Stimulated activated CD4-positive, alpha-beta T cell treated with anti-CD3 and anti-CD28 coated beads, Interleukin-4, amount 100 ng/mL, for 48 hours (primary cell): ENCODE measurements around the gene SELENOP.

ENCODE experiments used
- DNase-seq, 2 donors: peaks; one replicate each; pipeline ENCODE4 v3.0.0-alpha.2; 2020; ENCODE audit warnings: low read depth in 2 of 2

SELENOP gene

GRCh38 chr5:42798284-42799240, 13.1 kb downstream of the SELENOP start:
- no peak for DNase-seq

- DNase-seq, result no peak
These were observed 20.5 kb downstream of the SELENOP start for GRCh38 chr5:42791151-42791550.

DNA sequence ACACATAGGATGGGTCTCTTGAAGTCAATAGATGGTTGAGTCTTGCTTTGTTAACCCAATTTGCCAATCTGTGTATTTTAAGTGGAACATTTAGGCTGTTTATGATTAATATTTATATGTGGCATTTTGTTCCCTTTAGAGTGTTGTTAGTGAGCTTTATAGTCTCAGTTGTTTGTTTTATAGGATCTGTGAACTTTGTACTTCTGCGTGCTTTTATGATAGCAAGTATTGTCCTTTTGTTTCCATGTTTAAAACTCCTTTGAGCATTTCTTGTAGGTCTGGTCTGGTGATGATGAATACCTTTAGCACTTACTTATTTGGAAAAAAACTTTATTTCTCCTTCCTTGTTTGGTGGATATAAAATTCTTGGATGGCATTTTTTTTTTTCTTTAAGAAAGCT, 23.8 kb downstream of the SELENOP start:
- no peak for DNase-seq

- DNase-seq, result no peak
These were observed 24.6 kb downstream of the SELENOP start for GRCh38 chr5:42787073-42787472.

- no peak for DNase-seq
These were observed 25.9 kb downstream of the SELENOP start for GRCh38 chr5:42785756-42786155.

- no peak for DNase-seq
These were observed 27.6 kb downstream of the SELENOP start for GRCh38 chr5:42784132-42784531.

- DNase-seq, result no peak
These were observed 30.1 kb downstream of the SELENOP start for GRCh38 chr5:42781584-42781983.

DNA sequence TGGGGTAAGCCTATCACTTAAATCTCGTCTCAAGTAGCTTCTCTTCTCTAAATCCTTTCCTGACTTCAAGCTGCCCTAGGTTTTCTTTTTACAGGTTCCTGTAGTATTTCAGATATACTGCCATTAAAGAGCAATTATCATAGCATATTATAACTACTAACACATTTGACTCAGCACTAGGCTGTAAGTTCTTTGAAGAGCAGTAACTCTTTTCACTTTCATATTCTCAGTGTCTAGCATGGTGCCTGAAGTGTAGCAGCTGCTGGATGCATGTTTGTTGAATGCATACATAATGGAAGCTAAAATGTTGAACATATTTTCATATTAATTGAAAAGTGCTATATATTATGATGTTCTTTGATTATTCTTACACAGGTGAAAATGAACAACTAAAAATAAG, 32.6 kb downstream of the SELENOP start:
- no peak for DNase-seq

- no peak for DNase-seq
These were observed 39.3 kb downstream of the SELENOP start for GRCh38 chr5:42772265-42772993.

DNA sequence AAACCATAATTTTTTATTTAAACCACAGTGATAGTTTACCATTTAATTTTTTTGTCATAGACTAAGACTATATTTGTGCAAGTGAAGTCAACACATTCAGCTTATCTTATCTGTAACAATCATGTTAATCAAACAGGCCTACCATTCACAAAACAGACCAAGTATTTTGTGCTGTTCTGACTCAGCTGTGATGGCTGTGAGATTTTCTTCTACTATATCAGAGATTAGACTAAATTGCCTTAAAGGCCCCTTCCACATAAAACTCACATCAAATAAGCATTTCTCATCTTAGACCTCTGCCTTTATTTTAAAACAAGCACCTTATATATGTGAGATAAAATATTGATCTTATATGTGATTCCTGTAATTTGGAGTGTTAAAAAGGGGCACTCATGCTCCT, 41.7 kb downstream of the SELENOP start:
- DNase-seq, result no peak

GRCh38 chr5:42768106-42768504, 43.6 kb downstream of the SELENOP start:
- no peak for DNase-seq

GRCh38 chr5:42767491-42768105, 44.1 kb downstream of the SELENOP start:
- no peak for DNase-seq

GRCh38 chr5:42761791-42762190, 49.9 kb downstream of the SELENOP start:
- DNase-seq, result no peak

- DNase-seq, result no peak
These were observed 51.3 kb downstream of the SELENOP start for GRCh38 chr5:42760426-42760825.

DNA sequence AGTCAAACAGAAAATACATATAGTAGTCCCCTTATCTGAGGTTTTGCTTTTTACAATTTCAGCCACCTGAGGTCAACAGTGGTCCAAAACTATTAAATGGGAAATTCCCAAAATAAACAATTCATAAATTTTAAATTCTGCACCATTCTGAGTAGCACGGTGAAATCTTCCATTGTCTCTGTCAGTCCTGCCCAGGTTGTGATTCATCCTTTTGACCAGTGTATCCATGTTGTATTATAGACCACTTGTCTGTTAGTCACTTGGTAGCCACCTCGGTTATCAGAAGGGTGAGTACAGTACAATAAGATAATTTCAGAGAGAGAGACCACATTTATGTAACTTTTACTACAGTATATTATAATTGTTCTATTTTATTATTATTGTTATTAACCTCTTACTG, 52.2 kb downstream of the SELENOP start:
- DNase-seq, result no peak

DNA sequence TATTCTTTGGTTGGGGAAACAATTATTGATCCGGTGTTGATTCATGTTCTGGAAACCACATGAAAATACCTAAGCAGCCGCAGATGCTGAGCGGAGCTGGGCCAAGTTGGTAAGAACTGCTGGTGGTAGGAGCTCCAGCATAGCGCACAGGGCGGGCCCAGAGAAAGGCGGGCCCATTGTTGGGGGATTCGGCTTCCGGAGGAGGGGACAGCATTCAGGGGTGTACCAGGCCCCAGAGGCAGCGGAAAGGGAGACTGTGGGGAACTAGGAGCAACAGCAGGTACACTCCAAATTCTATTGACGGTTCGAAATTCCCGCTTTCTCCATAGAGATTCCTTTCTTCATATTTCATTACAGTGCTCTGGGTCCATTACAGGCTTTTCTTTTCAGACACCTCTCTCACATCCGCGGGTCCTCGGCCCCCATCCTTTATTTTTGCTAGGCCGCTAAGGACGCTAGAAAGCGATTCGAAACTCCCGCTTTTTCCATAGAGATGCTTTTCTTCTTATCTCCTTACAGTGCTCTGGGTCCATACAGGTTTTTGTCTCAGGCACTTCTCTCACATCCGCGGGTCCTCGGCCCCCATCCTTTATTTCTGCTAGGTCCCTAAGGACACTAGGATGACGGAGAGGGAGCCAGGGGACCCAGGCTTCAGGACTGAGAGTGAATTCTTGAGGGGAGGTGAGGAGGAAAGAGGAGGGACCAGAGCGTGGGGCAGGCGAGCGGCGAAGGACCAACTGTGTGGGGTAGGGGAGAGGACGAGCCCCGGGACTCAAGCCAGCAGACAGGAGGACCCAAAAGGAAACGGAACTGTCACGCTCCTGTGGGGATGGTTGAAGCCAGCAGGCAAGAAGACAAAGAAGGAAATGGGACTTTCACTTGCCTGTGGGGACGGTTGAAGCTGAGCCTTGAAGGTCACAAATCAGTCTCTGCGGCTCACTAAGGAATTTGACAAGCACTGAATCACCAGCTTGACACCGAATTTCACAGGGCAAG, 54.8 kb downstream of the SELENOP start, which contains the start of gene CCDC152:
TSS of gene CCDC152 (plus strand) at position 213 of the 996 bp plus-strand sequence. CDS start 2,304 bp downstream, outside the sequence.
- DNase-seq, result peak; percentile 29 to 46

DNA sequence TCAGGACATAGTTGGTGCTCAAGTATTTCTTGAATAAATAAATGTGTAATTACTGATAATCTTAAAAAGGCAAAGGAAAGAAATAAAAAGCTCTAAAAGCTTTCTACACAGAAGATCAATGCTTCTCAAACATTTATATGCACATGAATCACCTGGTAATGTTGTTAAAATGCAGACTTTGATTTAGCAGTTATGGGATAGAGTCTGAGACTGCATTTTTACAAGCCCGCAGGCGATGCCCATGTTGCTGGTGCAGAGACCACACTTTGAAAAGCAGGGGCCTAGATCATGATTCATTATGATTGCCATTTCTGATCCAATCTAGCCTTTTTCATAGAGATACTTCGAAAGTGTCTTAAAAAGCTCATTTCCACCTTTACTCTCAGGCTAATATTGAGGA, 58.6 kb downstream of the SELENOP start:
- no peak for DNase-seq

GRCh38 chr5:42751044-42751443, 60.6 kb downstream of the SELENOP start:
- no peak for DNase-seq

- no peak for DNase-seq
These were observed 61.2 kb downstream of the SELENOP start for GRCh38 chr5:42750507-42750906.
